Measurements from ENCODE around the gene PODN.

DNA sequence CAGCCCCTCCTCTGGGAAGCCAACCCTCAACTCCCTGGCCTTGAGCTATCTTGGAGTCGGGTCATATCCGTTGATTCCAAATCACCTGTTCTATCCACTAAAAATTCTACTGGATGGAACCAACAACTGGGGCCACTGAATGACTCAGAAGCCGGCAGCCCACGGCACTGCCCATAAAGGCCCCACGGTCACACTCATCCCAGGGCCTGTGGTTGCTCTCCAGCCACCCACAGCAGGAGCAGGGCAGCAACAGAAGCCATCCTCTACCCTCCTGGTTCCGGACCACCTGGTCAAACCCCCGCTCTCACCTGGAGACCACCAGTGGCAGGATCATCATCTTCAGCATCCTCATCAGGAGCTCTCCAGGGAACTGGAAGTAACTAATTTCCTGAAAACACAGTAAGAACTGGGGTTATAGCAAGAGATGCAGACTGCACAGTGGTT lies 72.1 kb downstream of the PODN start:
- TF ChIP-seq, protein P1, sequence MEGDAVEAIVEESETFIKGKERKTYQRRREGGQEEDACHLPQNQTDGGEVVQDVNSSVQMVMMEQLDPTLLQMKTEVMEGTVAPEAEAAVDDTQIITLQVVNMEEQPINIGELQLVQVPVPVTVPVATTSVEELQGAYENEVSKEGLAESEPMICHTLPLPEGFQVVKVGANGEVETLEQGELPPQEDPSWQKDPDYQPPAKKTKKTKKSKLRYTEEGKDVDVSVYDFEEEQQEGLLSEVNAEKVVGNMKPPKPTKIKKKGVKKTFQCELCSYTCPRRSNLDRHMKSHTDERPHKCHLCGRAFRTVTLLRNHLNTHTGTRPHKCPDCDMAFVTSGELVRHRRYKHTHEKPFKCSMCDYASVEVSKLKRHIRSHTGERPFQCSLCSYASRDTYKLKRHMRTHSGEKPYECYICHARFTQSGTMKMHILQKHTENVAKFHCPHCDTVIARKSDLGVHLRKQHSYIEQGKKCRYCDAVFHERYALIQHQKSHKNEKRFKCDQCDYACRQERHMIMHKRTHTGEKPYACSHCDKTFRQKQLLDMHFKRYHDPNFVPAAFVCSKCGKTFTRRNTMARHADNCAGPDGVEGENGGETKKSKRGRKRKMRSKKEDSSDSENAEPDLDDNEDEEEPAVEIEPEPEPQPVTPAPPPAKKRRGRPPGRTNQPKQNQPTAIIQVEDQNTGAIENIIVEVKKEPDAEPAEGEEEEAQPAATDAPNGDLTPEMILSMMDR (conservative IDR thresholded peaks at IDR 0.05; ENCODE audit: low read depth, low read length), result no peak
- TF ChIP-seq POLR2A (IDR thresholded peaks at IDR 0.05; ENCODE audit: low read depth, low read length) (no peak), FOS (IDR thresholded peaks at IDR 0.05; ENCODE audit: low read depth, low read length) (no peak), SMC3 (IDR thresholded peaks at IDR 0.05; ENCODE audit: low read depth, low read length) (no peak), MXI1 (IDR thresholded peaks at IDR 0.05; ENCODE audit: borderline replicate concordance, low read depth, low read length) (no peak), RAD21 (IDR thresholded peaks at IDR 0.05; ENCODE audit: low read length) (no peak), RCOR1 (IDR thresholded peaks at IDR 0.05; ENCODE audit: insufficient replicate concordance, low read length) (no peak), MAFK (IDR thresholded peaks at IDR 0.05; ENCODE audit: low read depth, low read length) (no peak), RFX5 (IDR thresholded peaks at IDR 0.05; ENCODE audit: low read depth, low read length) (no peak)
